ENCODE measurements around the gene MRPL58. TPM values are rescaled to one million over a fixed set of nuclear protein-coding genes. Genes with fewer than 3 reads are reported as not detected.
A peak's percentile ranks its signal among the peaks of the same experiment; 100 is the strongest.

Gene MRPL58
- total RNA-seq, 1 experiment from 2014 or later, result 41.0 TPM

- H3K27ac ChIP-seq (ENCODE audit: insufficient read length, low read depth, low read length), result no peak overlapping the region
- no peak overlapping the region for H3K4ac ChIP-seq (ENCODE audit: low read depth, low read length)
- Mint-ChIP-seq H3K4me1 (no peaks in the 10 kb centered on the region), H3K9me3 (peaks cover 3 to 6% of the 10 kb centered on the region in 2 experiments; a peak in 4 of 5 replicates), H3K27me3 (ENCODE audit: low read depth) (no peaks in the 10 kb centered on the region), H3K27ac (peak overlapping the region in 1 of 3 experiments; percentile 67; a peak in 1 of 7 replicates), H3K36me3 (ENCODE audit: insufficient read depth in 1 of 3, low read depth in 3 of 3) (peaks cover 30 to 56% (median 48%) of the 10 kb centered on the region in 3 experiments; a peak in 6 of 7 replicates), H3K4me3 (no peak overlapping the region)
- no peaks in the 10 kb centered on the region for H3K79me1 ChIP-seq (ENCODE audit: insufficient read depth, low read depth, low read length, poor library complexity, severe bottlenecking)
- no CpG with 5 or more reads among the region's 19 CpGs for WGBS (ENCODE audit: extremely low coverage, insufficient read length, low lambda C conversion rate)
- H4K20me1 ChIP-seq (ENCODE audit: control insufficient read depth, insufficient read depth, insufficient read length), result no peaks in the 10 kb centered on the region
- H2BK20ac ChIP-seq (ENCODE audit: low read depth, low read length, poor library complexity, severe bottlenecking), result no peak overlapping the region
- no peaks in the 10 kb centered on the region for H3K4me1 ChIP-seq (ENCODE audit: insufficient read depth, low read length)
- H2BK120ac ChIP-seq (ENCODE audit: low read depth, low read length, poor library complexity, severe bottlenecking), result no peak overlapping the region
- H3K56ac ChIP-seq (ENCODE audit: insufficient read length, low read depth, low read length), result no peak overlapping the region
- H3K79me2 ChIP-seq (ENCODE audit: insufficient read depth, low read length), result no peaks in the 10 kb centered on the region
- TF ChIP-seq, protein P1, sequence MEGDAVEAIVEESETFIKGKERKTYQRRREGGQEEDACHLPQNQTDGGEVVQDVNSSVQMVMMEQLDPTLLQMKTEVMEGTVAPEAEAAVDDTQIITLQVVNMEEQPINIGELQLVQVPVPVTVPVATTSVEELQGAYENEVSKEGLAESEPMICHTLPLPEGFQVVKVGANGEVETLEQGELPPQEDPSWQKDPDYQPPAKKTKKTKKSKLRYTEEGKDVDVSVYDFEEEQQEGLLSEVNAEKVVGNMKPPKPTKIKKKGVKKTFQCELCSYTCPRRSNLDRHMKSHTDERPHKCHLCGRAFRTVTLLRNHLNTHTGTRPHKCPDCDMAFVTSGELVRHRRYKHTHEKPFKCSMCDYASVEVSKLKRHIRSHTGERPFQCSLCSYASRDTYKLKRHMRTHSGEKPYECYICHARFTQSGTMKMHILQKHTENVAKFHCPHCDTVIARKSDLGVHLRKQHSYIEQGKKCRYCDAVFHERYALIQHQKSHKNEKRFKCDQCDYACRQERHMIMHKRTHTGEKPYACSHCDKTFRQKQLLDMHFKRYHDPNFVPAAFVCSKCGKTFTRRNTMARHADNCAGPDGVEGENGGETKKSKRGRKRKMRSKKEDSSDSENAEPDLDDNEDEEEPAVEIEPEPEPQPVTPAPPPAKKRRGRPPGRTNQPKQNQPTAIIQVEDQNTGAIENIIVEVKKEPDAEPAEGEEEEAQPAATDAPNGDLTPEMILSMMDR (conservative IDR thresholded peaks at IDR 0.05), result no peak
- no peaks in the 10 kb centered on the region for H3K23me2 ChIP-seq (ENCODE audit: insufficient read length, low read depth, low read length, poor library complexity, severe bottlenecking)
- no peak overlapping the region for H4K91ac ChIP-seq (ENCODE audit: insufficient read length, low read depth, low read length)
- no peak overlapping the region for H4K8ac ChIP-seq (replicated peaks; ENCODE audit: insufficient read length, low read depth, low read length)
- H2BK5ac ChIP-seq (ENCODE audit: insufficient read length, low read length), result no peak overlapping the region
- no peak overlapping the region for H3K9ac ChIP-seq (ENCODE audit: extremely low read depth, insufficient read length, low read length)
- DNase-seq, result no peak
- H3T11ph ChIP-seq (ENCODE audit: low read length), result no peak overlapping the region
- no peak overlapping the region for H4K5ac ChIP-seq (ENCODE audit: insufficient read length, low read depth, low read length)
- H3K18ac ChIP-seq (ENCODE audit: insufficient read length, low read depth, low read length), result no peak overlapping the region
- no peak overlapping the region for H2AFZ ChIP-seq (ENCODE audit: low read length)
- no peak overlapping the region for H3K14ac ChIP-seq (ENCODE audit: insufficient read depth, low read length)
- H2AK5ac ChIP-seq (ENCODE audit: insufficient read length, low read length), result no peak overlapping the region
- no peaks in the 10 kb centered on the region for H3K9me3 ChIP-seq (ENCODE audit: control insufficient read depth, low read depth, low read length)
- H3K4me2 ChIP-seq (ENCODE audit: insufficient read depth, insufficient read length, low read length), result no peak overlapping the region
- no peak overlapping the region for H3K23ac ChIP-seq (ENCODE audit: insufficient read length, low read depth, low read length)
- no peak overlapping the region for H2BK15ac ChIP-seq (ENCODE audit: low read depth, low read length)
- no peaks in the 10 kb centered on the region for H3K27me3 ChIP-seq (ENCODE audit: insufficient read depth, low read length)
- no peak overlapping the region for H2BK12ac ChIP-seq (ENCODE audit: insufficient read length, low read depth, low read length)
Measured at GRCh38 chr17:75020331-75021110, 8.1 kb downstream of the MRPL58 start.
